Measurements from ENCODE around the gene SNX13. TPM values are rescaled to one million over a fixed set of nuclear protein-coding genes. Genes with fewer than 3 reads are reported as not detected.

Gene SNX13
- total RNA-seq, 4 donors from 2014 or later, result 71.1 to 94.9 (median 80.9) TPM

GRCh38 chr7:17814058-17814457, 126.2 kb downstream of the SNX13 start:
- no peak for TF ChIP-seq CTCF (IDR thresholded peaks at IDR 0.05; ENCODE audit: low read depth)

GRCh38 chr7:17807242-17807641, 133.1 kb downstream of the SNX13 start:
- TF ChIP-seq CTCF (IDR thresholded peaks at IDR 0.05; ENCODE audit: low read depth), result no peak

GRCh38 chr7:17806631-17807030, 133.7 kb downstream of the SNX13 start:
- no peak for TF ChIP-seq CTCF (IDR thresholded peaks at IDR 0.05; ENCODE audit: low read depth)

GRCh38 chr7:17802056-17802455, 138.2 kb downstream of the SNX13 start:
- TF ChIP-seq CTCF (IDR thresholded peaks at IDR 0.05; ENCODE audit: low read depth), result no peak

GRCh38 chr7:17792075-17792936, 148.0 kb downstream of the SNX13 start:
- TF ChIP-seq CTCF (IDR thresholded peaks at IDR 0.05; ENCODE audit: low read depth), result no peak

- no peak for TF ChIP-seq CTCF (IDR thresholded peaks at IDR 0.05; ENCODE audit: low read depth)
Measured at GRCh38 chr7:17787257-17787656, 153.0 kb downstream of the SNX13 start.

- TF ChIP-seq CTCF (IDR thresholded peaks at IDR 0.05; ENCODE audit: low read depth), result no peak
Measured at GRCh38 chr7:17786314-17786852, 153.9 kb downstream of the SNX13 start.
